B cell (primary cell): Measurements from ENCODE around the gene MAD1L1. TPM values are rescaled to one million over a fixed set of nuclear protein-coding genes. Genes with fewer than 3 reads are reported as not detected.

Experiments used
- ATAC-seq: fragments of 200-7000 bp; cut with Tn5 transposase; one replicate; pipeline ENCODE4 v1.10.0; 2021; ENCODE audit warnings: low read depth, mild to moderate bottlenecking, moderate number of reproducible peaks, moderate library complexity
- CTCF ChIA-PET: fragments of 350-600 bp; sonication (Branson Sonifier 250); formaldehyde crosslinking; loops from one replicate; lab custom pipeline; 2021; ENCODE audit warnings: antibody characterized with exemption, inconsistent platforms; lab: Charles Lee
- POLR2A ChIA-PET: fragments of 350-600 bp; sonication (Branson Sonifier 250); formaldehyde crosslinking; loops from one replicate; lab custom pipeline; 2021; ENCODE audit warnings: antibody characterized with exemption; lab: Charles Lee
- DNase-seq: peaks from one replicate; pipeline ENCODE4 v3.0.0; 2013
- H2AFZ ChIP-seq: 2 replicates; pipeline ENCODE4 v1.6.1; 2012; ENCODE audit warnings: mild to moderate bottlenecking, low read depth, low read length; ENCODE audit not compliant: insufficient read depth, poor library complexity, severe bottlenecking
- H3K27ac ChIP-seq, 2 donors: 1 replicate in 1 of 2; 2 replicates in 1 of 2; pipeline ENCODE4 v1.5.1; 2012 to 2013; ENCODE audit warnings: low read length in 2 of 2, mild to moderate bottlenecking in 2 of 2, moderate library complexity in 1 of 2
- H3K27me3 ChIP-seq, 4 experiments: fragments of 200-600 bp in 1 of 4; sonication (generic) in 1 of 4; replicated peaks in 1 of 4; 1 replicate in 2 of 4; 2 replicates in 2 of 4; pipeline versions ENCODE4 v1.6.1 to v1.7.0; 2013 to 2016; ENCODE audit warnings: low read length in 3 of 4, mild to moderate bottlenecking in 2 of 4, mixed read lengths in 1 of 4, moderate library complexity in 1 of 4; ENCODE audit not compliant: insufficient read depth in 4 of 4, control insufficient read depth in 3 of 4; ENCODE audit errors: control extremely low read depth in 1 of 4
- H3K36me3 ChIP-seq, 2 experiments: replicated peaks in 1 of 2; 1 replicate in 1 of 2; 2 replicates in 1 of 2; pipeline versions ENCODE4 v1.6.1 to v1.7.1; 2013; ENCODE audit warnings: low read length in 1 of 2; ENCODE audit not compliant: insufficient read depth in 2 of 2, control insufficient read depth in 1 of 2; ENCODE audit errors: control extremely low read depth in 1 of 2, extremely low read depth in 1 of 2
- H3K4me1 ChIP-seq, 2 donors: fragments of 200-600 bp in 1 of 2; sonication (generic) in 1 of 2; 1 replicate in 1 of 2; 2 replicates in 1 of 2; pipeline versions ENCODE4 v1.5.1 to v1.6.1; 2013 to 2017; ENCODE audit warnings: low read length in 2 of 2; ENCODE audit not compliant: control insufficient read depth in 2 of 2, insufficient read depth in 2 of 2
- H3K4me2 ChIP-seq: replicated peaks from 2 replicates; pipeline ENCODE3; 2012; ENCODE audit warnings: mild to moderate bottlenecking, low read depth, low read length; ENCODE audit not compliant: poor library complexity, severe bottlenecking
- H3K4me3 ChIP-seq, 5 experiments: fragments of 200-600 bp in 1 of 5; sonication (generic) in 1 of 5; 1 replicate in 3 of 5; 2 replicates in 2 of 5; pipeline versions ENCODE4 v1.5.1 to v1.7.0; 2011 to 2016; ENCODE audit warnings: low read length in 4 of 5, mild to moderate bottlenecking in 4 of 5, low read depth in 2 of 5, control low read depth in 1 of 5, moderate library complexity in 1 of 5; ENCODE audit not compliant: insufficient read depth in 1 of 5; ENCODE audit errors: control extremely low read depth in 1 of 5, extremely low read depth in 1 of 5
- H3K79me2 ChIP-seq: fragments of 200-600 bp; sonication (generic); one replicate; pipeline ENCODE4 v1.6.0; 2016; ENCODE audit warnings: low read length; ENCODE audit not compliant: control insufficient read depth, insufficient read depth
- H3K9ac ChIP-seq: fragments of 200-600 bp; sonication (generic); 2 replicates; pipeline ENCODE4 v1.6.1; 2017; ENCODE audit warnings: mild to moderate bottlenecking, low read length, moderate library complexity
- H3K9me3 ChIP-seq, 3 donors: one replicate each; pipeline versions ENCODE4 v1.6.1 to v1.7.1; 2013; ENCODE audit warnings: low read length in 2 of 3; ENCODE audit not compliant: control insufficient read depth in 2 of 3, insufficient read depth in 1 of 3; ENCODE audit errors: control extremely low read depth in 1 of 3
- H4K20me1 ChIP-seq: 2 replicates; pipeline ENCODE4 v1.6.0; 2012; ENCODE audit warnings: mild to moderate bottlenecking, low read length; ENCODE audit not compliant: insufficient read depth, control insufficient read depth, poor library complexity, severe bottlenecking
- H3K27ac Mint-ChIP-seq: one replicate; pipeline ENCODE4 v1.8.0; 2021; ENCODE audit warnings: mixed read lengths
- H3K27me3 Mint-ChIP-seq: one replicate; pipeline ENCODE4 v1.8.0; 2021; ENCODE audit warnings: mixed read lengths
- H3K4me1 Mint-ChIP-seq: one replicate; pipeline ENCODE4 v1.8.0; 2021; ENCODE audit warnings: mixed read lengths
- H3K4me3 Mint-ChIP-seq: one replicate; pipeline ENCODE4 v1.8.0; 2021; ENCODE audit warnings: mixed read lengths
- H3K9me3 Mint-ChIP-seq: one replicate; pipeline ENCODE4 v1.8.0; 2022; ENCODE audit warnings: mixed read lengths; ENCODE audit not compliant: insufficient read depth
- EZH2 ChIP-seq: IDR thresholded peaks from 2 replicates; pipeline ENCODE4 v1.6.1; 2012; ENCODE audit warnings: borderline replicate concordance, low read depth, mild to moderate bottlenecking, moderate library complexity, low read length; ENCODE audit not compliant: insufficient read depth, poor library complexity, severe bottlenecking
- WGBS: methylation state at CpG from one replicate; pipeline ENCODE4 v1.1.5; 2013; ENCODE audit warnings: missing lambda C conversion rate; ENCODE audit not compliant: insufficient coverage; 5-methylcytosine and 5-hydroxymethylcytosine counted together
- intact Hi-C: fragments of 100-400 bp; cut with micrococcal nuclease; formaldehyde crosslinking; loops from one replicate; pipeline ENCODE4 v1.10.0; 2022
- polyA plus RNA-seq: library from polyadenylated mRNA; depleted of rRNA; stranded (reverse); fragments of >200 nt; gene quantifications from 2 replicates; pipeline ENCODE4 v1.2.3, GENCODE V29; 2012
- total RNA-seq, 2 donors: library from RNA; stranded (reverse); fragments of 120-200 nt in 1 of 2; gene quantifications; 1 replicate in 1 of 2; 2 replicates in 1 of 2; pipeline versions ENCODE4 v1.2.3 to v1.2.4, GENCODE V29; 2013 to 2022
- TF ChIP-seq, protein P1 (sequence below): fragments of 200-600 bp; IDR thresholded peaks from one replicate; pipeline ENCODE4 v1.8.0; 2022; ENCODE audit warnings: antibody characterized with exemption, mild to moderate bottlenecking

Gene MAD1L1
- total and polyA plus RNA-seq, 2 donors (not counting 1 experiment from before 2014, with no cell fraction given): 86.7 to 110 TPM

DNA sequence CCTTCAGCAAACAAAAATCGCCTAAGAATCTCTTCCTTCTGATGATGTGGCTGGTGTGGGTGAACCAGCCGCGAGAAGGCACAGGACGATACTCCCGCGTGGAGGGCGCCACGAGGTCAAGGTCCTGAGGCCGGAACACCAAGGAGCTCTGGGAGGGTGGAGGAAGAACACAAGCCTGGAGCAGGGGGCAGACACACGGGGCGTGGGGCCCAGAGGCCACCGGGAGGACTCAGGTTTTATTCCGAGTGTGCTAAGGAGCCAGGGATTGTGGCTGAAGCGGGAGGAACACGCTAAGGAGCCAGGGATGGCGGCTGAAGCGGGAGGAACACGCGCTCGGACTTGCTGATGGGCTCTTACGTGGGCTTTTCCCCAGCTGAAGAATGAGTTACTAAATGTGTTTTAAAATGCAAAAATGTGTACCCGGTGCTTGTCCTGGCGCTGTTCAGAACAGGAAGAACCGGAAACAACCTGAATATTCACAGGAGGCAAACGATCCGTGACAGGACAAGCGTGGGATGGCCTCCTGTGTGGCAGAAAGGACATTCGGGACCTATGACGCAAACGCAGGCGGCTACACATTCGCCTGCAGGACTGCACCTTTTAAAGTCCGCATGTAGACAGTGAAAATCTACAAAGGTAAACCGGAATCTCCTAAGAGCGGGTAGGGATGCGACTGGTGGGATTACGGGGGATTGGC, 64.0 kb downstream of the MAD1L1 start:
- CTCF ChIA-PET: no interaction called here
- 97% methylated on average over 34 of the region's 37 CpGs for WGBS
- no peak overlapping the region for H3K4me2 ChIP-seq

More for the DNA sequence above, 64.0 kb downstream of the MAD1L1 start:
- H3K9me3 Mint-ChIP-seq: no peaks in the 10 kb centered on the region
- no peak overlapping the region for H3K9ac ChIP-seq
- H3K4me3 Mint-ChIP-seq: no peak overlapping the region
- no peak for TF ChIP-seq EZH2
- TF ChIP-seq, protein P1, sequence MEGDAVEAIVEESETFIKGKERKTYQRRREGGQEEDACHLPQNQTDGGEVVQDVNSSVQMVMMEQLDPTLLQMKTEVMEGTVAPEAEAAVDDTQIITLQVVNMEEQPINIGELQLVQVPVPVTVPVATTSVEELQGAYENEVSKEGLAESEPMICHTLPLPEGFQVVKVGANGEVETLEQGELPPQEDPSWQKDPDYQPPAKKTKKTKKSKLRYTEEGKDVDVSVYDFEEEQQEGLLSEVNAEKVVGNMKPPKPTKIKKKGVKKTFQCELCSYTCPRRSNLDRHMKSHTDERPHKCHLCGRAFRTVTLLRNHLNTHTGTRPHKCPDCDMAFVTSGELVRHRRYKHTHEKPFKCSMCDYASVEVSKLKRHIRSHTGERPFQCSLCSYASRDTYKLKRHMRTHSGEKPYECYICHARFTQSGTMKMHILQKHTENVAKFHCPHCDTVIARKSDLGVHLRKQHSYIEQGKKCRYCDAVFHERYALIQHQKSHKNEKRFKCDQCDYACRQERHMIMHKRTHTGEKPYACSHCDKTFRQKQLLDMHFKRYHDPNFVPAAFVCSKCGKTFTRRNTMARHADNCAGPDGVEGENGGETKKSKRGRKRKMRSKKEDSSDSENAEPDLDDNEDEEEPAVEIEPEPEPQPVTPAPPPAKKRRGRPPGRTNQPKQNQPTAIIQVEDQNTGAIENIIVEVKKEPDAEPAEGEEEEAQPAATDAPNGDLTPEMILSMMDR: no peak
- peaks cover 4% of the 10 kb centered on the region for H4K20me1 ChIP-seq
- H3K27ac ChIP-seq: no peak overlapping the region
- peaks cover 14% of the 10 kb centered on the region for H3K79me2 ChIP-seq
- intact Hi-C loops: no loop called here
- DNase-seq: no peak
- no peak for ATAC-seq
- no peaks in the 10 kb centered on the region for H3K27me3 Mint-ChIP-seq
- no peak overlapping the region for H3K27ac Mint-ChIP-seq
- H3K4me1 Mint-ChIP-seq: peaks cover 13% of the 10 kb centered on the region
- H2AFZ ChIP-seq: no peak overlapping the region
- no peaks in the 10 kb centered on the region for H3K9me3 ChIP-seq
- H3K4me1 ChIP-seq: peaks cover 6 to 11% of the 10 kb centered on the region in 2 donors
- peaks cover 0 to 13% of the 10 kb centered on the region in 2 experiments for H3K36me3 ChIP-seq
- H3K27me3 ChIP-seq: no peaks in the 10 kb centered on the region
- no peak overlapping the region for H3K4me3 ChIP-seq
- POLR2A ChIA-PET: no interaction called here
